Osteoblast (primary cell): ENCODE results near the gene POLR3H. TPM values are rescaled to one million over a fixed set of nuclear protein-coding genes. Genes with fewer than 3 reads are reported as not detected.

Source experiments
- DNase-seq: peaks from one replicate; pipeline ENCODE4 v3.0.0; 2011; ENCODE audit warnings: low spot score, mixed read lengths; ENCODE audit not compliant: insufficient read length; ENCODE audit errors: missing footprints
- H2AFZ ChIP-seq: 2 replicates; pipeline ENCODE4 v1.6.0; 2011; ENCODE audit warnings: mild to moderate bottlenecking, low read length
- H3K27ac ChIP-seq: 2 replicates; pipeline ENCODE4 v1.5.1; 2011; ENCODE audit warnings: mild to moderate bottlenecking, low read depth, low read length, moderate library complexity
- H3K27me3 ChIP-seq: 2 replicates; pipeline ENCODE4 v1.6.0; 2012; ENCODE audit warnings: mild to moderate bottlenecking, control low read depth, inconsistent platforms, low read length, moderate library complexity; ENCODE audit not compliant: insufficient read depth
- H3K36me3 ChIP-seq: 2 replicates; pipeline ENCODE4 v1.5.1; 2011; ENCODE audit warnings: mild to moderate bottlenecking, low read length, control low read depth, moderate library complexity; ENCODE audit not compliant: insufficient read depth
- H3K4me1 ChIP-seq: 2 replicates; pipeline ENCODE4 v1.5.1; 2011; ENCODE audit warnings: mild to moderate bottlenecking, low read length, control low read depth, moderate library complexity; ENCODE audit not compliant: insufficient read depth
- H3K4me2 ChIP-seq: 2 replicates; pipeline ENCODE4 v1.6.0; 2011; ENCODE audit warnings: mild to moderate bottlenecking, low read length; ENCODE audit not compliant: insufficient read depth
- H3K4me3 ChIP-seq: fragments of 200-600 bp; sonication (generic); 3 replicates; pipeline ENCODE4 v1.5.1; 2012; ENCODE audit warnings: mild to moderate bottlenecking, low read length, inconsistent platforms; ENCODE audit not compliant: insufficient read depth
- H3K79me2 ChIP-seq: 2 replicates; pipeline ENCODE4 v1.6.0; 2012; ENCODE audit warnings: mild to moderate bottlenecking, low read length, control low read depth, inconsistent platforms; ENCODE audit not compliant: insufficient read depth
- H3K9me3 ChIP-seq: 2 replicates; pipeline ENCODE4 v1.5.1; 2011; ENCODE audit warnings: low read depth, low read length, control low read depth
- H4K20me1 ChIP-seq: 2 replicates; pipeline ENCODE4 v1.6.0; 2012; ENCODE audit warnings: mild to moderate bottlenecking, low read length, control low read depth; ENCODE audit not compliant: insufficient read depth
- total RNA-seq: library from RNA; depleted of rRNA; stranded (reverse); fragments of >200 nt; gene quantifications from 2 replicates; pipeline ENCODE4 v1.2.3, GENCODE V29; 2012
- TF ChIP-seq, protein P1 (sequence below): IDR thresholded peaks from 2 replicates; pipeline ENCODE4 v1.5.1; 2011; ENCODE audit warnings: mild to moderate bottlenecking, low read depth, low read length, moderate library complexity; ENCODE audit errors: extremely low read depth

Gene POLR3H
- total RNA-seq, 1 donor = 27.9 TPM

DNA sequence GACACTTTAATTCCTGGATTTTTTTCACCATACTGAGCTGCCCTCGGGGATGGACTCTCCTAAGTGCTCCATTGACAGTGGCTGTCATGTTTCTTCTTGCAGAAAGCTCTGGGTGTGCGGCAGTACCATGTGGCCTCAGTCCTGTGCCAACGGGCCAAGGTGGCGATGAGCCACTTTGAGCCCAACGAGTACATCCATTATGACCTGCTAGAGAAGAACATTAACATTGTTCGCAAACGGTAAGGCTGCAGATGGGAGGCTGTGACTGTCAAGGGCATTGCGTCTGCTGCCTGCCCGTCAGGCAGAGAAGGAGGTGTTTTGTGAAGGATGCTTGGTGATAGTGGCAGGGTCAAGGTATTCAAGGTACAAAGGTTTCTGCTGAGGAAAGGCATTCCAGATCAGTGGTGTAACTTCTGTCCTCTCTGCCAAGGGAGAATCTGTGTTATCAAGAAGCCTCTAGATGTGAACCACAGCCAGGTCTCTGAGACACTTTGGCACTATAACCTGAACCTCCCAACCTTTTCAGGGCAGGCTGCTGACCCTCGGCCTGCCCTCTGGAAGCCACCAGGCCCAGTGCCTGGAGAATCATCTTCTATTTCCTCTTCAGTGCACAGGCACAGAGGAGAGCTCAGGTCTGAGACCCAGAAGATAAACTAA, 44.5 kb downstream of the POLR3H start:
- peaks cover 12% of the 10 kb centered on the region for H3K4me1 ChIP-seq
- no peaks in the 10 kb centered on the region for H3K27me3 ChIP-seq
- no peak overlapping the region for H3K4me2 ChIP-seq
- H3K36me3 ChIP-seq = peaks cover 24% of the 10 kb centered on the region
- TF ChIP-seq, protein P1, sequence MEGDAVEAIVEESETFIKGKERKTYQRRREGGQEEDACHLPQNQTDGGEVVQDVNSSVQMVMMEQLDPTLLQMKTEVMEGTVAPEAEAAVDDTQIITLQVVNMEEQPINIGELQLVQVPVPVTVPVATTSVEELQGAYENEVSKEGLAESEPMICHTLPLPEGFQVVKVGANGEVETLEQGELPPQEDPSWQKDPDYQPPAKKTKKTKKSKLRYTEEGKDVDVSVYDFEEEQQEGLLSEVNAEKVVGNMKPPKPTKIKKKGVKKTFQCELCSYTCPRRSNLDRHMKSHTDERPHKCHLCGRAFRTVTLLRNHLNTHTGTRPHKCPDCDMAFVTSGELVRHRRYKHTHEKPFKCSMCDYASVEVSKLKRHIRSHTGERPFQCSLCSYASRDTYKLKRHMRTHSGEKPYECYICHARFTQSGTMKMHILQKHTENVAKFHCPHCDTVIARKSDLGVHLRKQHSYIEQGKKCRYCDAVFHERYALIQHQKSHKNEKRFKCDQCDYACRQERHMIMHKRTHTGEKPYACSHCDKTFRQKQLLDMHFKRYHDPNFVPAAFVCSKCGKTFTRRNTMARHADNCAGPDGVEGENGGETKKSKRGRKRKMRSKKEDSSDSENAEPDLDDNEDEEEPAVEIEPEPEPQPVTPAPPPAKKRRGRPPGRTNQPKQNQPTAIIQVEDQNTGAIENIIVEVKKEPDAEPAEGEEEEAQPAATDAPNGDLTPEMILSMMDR = no peak
- H4K20me1 ChIP-seq = peaks cover 5% of the 10 kb centered on the region
- no peak overlapping the region for H3K27ac ChIP-seq
- DNase-seq = no peak
- H3K4me3 ChIP-seq = no peak overlapping the region
- no peaks in the 10 kb centered on the region for H3K9me3 ChIP-seq
- no peak overlapping the region for H2AFZ ChIP-seq
- H3K79me2 ChIP-seq = peaks cover 56% of the 10 kb centered on the region

DNA sequence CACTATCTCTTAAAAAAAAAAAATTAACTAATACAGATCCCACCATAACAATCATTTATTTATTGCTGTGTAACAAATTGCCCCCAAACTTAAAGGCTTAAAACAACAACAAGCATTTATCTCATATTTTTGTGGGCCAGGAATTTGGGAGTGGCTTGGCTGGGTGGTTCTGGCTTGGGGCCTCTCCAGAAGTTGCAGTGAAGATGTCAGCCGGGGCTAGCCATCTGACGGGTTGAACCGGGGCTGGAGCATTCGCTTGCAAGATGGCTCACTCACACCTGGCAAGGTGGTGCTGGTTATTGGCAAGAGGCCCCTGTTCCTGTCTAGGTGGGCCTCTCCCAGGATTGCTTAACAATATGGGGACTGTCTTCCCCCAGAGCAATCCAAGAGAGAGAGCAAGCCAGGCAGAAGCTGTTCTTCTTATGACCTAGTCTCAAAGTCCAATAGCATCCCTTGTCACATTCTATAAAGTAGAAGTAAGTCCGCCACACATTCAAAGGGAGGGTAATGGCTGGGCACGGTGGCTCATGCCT, 45.9 kb downstream of the POLR3H start:
- TF ChIP-seq, protein P1 = no peak
- Histone ChIP-seq H3K9me3 (no peaks in the 10 kb centered on the region), H3K79me2 (peaks cover 64% of the 10 kb centered on the region), H3K27me3 (no peaks in the 10 kb centered on the region), H4K20me1 (peaks cover 5% of the 10 kb centered on the region), H3K4me1 (no peaks in the 10 kb centered on the region), H3K36me3 (peaks cover 24% of the 10 kb centered on the region), H3K4me3 (no peak overlapping the region), H2AFZ (no peak overlapping the region), H3K27ac (no peak overlapping the region), H3K4me2 (no peak overlapping the region)
- DNase-seq = no peak

DNA sequence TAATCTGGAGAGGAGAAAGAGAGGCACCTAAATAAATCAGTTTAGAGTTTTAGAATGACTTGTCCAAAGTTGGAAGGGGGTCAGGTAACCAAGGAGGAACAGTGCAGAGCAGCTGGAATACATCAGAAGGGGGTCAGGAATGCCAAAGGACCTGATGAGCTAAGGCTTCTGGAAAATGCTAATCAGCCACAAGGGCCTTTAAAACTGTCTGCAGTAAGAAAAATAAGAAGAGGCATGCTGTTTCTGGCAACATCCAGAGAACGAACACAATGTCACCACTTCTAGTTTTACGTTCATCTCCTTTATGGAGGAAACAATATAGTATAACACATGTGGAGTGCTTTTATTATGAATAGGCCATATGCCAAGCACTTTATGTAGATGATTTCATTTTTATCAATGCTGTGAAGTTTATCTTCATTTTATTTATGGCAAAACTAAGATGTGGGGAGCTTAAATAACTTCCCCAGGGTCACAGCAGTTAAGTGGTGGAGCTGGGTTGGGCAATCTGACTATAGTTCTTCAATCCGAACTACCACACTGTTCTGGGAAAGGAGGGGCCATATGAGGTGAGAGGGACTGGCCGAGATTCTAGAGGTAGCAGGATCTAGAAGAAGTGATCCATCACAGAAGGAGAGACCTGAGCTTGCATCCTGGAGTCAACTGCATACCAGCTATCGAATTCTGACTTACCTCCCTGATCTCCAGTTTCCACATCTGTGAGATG, 52.7 kb downstream of the POLR3H start:
- H3K9me3 ChIP-seq = no peaks in the 10 kb centered on the region
- no peak overlapping the region for H3K4me2 ChIP-seq
- H3K4me3 ChIP-seq = no peak overlapping the region
- DNase-seq = no peak
- no peaks in the 10 kb centered on the region for H3K27me3 ChIP-seq
- peaks cover 49% of the 10 kb centered on the region for H4K20me1 ChIP-seq
- peaks cover 5% of the 10 kb centered on the region for H3K4me1 ChIP-seq
- H3K36me3 ChIP-seq = peaks cover 5% of the 10 kb centered on the region
- TF ChIP-seq, protein P1 = no peak
- H2AFZ ChIP-seq = no peak overlapping the region
- peaks cover 91% of the 10 kb centered on the region for H3K79me2 ChIP-seq
- H3K27ac ChIP-seq = no peak overlapping the region
